Neural cell (in vitro differentiated cells): ENCODE results near the gene ITPK1. TPM values are rescaled to one million over a fixed set of nuclear protein-coding genes. Genes with fewer than 3 reads are reported as not detected.

Source experiments
- H2AFZ ChIP-seq: fragments of 200-600, 300-800 bp; sonication (generic), shearing (Covaris generic); 2 replicates; pipeline ENCODE4 v1.6.0; 2014; ENCODE audit warnings: low read depth, mild to moderate bottlenecking, antibody characterized with exemption, low read length, moderate library complexity
- H3F3A ChIP-seq: fragments of 200-600 bp; shearing (Covaris generic); 2 replicates; pipeline ENCODE4 v1.6.1; 2016; ENCODE audit warnings: mild to moderate bottlenecking, moderate library complexity, mixed read lengths, antibody characterized with exemption, low read length; ENCODE audit not compliant: insufficient read depth, poor library complexity, severe bottlenecking
- H3K27ac ChIP-seq: fragments of 200-600, 300-800 bp; sonication (generic), shearing (Covaris generic); 2 replicates; pipeline ENCODE4 v1.5.1; 2014; ENCODE audit warnings: mild to moderate bottlenecking, low read length, moderate library complexity
- H3K27me3 ChIP-seq: fragments of 300-800, 200-600 bp; sonication (generic), shearing (Covaris generic); 2 replicates; pipeline ENCODE4 v1.6.0; 2014; ENCODE audit warnings: mild to moderate bottlenecking, low read depth, low read length, moderate library complexity; ENCODE audit not compliant: insufficient read depth
- H3K36me3 ChIP-seq: fragments of 300-800, 200-600 bp; sonication (generic), shearing (Covaris generic); 2 replicates; pipeline ENCODE4 v1.5.1; 2014; ENCODE audit warnings: mild to moderate bottlenecking, antibody characterized with exemption, low read length, moderate library complexity; ENCODE audit not compliant: insufficient read depth
- H3K4me2 ChIP-seq: fragments of 300-800, 200-600 bp; sonication (generic), shearing (Covaris generic); 2 replicates; pipeline ENCODE4 v1.6.0; 2014; ENCODE audit warnings: mild to moderate bottlenecking, low read length
- H3K4me3 ChIP-seq: fragments of 300-800, 200-600 bp; sonication (generic), shearing (Covaris generic); 2 replicates; pipeline ENCODE4 v1.5.1; 2014; ENCODE audit warnings: mild to moderate bottlenecking, low read length, moderate library complexity
- H3K79me2 ChIP-seq: fragments of 200-600 bp; shearing (Covaris generic); replicated peaks from 2 replicates; pipeline ENCODE4 v1.6.0; 2014; ENCODE audit warnings: mild to moderate bottlenecking, low read length, moderate library complexity; ENCODE audit not compliant: insufficient read depth
- H3K9ac ChIP-seq: fragments of 300-800, 200-600 bp; sonication (generic), shearing (Covaris generic); 2 replicates; pipeline ENCODE4 v1.6.1; 2016; ENCODE audit warnings: mild to moderate bottlenecking, low read length, mixed read lengths
- H3K9me2 ChIP-seq: fragments of 200-600 bp; shearing (Covaris generic); 2 replicates; pipeline ENCODE4 v1.6.1; 2016; ENCODE audit warnings: mild to moderate bottlenecking, low read length, mixed read lengths; ENCODE audit not compliant: insufficient read depth
- H3K9me3 ChIP-seq: fragments of 200-600, 300-800 bp; sonication (generic), shearing (Covaris generic); 2 replicates; pipeline ENCODE4 v1.6.1; 2016; ENCODE audit warnings: mild to moderate bottlenecking, mixed run types, low read length, moderate library complexity, mixed read lengths
- H4K20me1 ChIP-seq: fragments of 200-600 bp; shearing (Covaris generic); 2 replicates; pipeline ENCODE4 v1.6.1; 2016; ENCODE audit warnings: mild to moderate bottlenecking, mixed run types; ENCODE audit not compliant: insufficient read depth
- CTCF ChIP-seq: fragments of 450-650 bp; IDR thresholded peaks from 2 replicates; pipeline ENCODE4 v1.5.1; 2014; ENCODE audit warnings: antibody characterized with exemption, mild to moderate bottlenecking, moderate library complexity; ENCODE audit not compliant: poor library complexity, severe bottlenecking
- EP300 ChIP-seq: fragments of 450-650 bp; conservative IDR thresholded peaks from 2 replicates; pipeline ENCODE4 v1.6.1; 2014; ENCODE audit warnings: antibody characterized with exemption, mild to moderate bottlenecking, moderate library complexity; ENCODE audit not compliant: poor library complexity, severe bottlenecking
- EZH2 ChIP-seq: fragments of 200-600, 300-800 bp; shearing (Covaris generic), sonication (generic); IDR thresholded peaks from 2 replicates; pipeline ENCODE4 v1.6.1; 2014; ENCODE audit warnings: antibody characterized with exemption, low read length, borderline replicate concordance, mild to moderate bottlenecking; ENCODE audit not compliant: insufficient read depth, poor library complexity, severe bottlenecking
- MXI1 ChIP-seq: fragments of 450-650 bp; conservative IDR thresholded peaks from 2 replicates; pipeline ENCODE4 v1.6.1; 2014; ENCODE audit warnings: antibody characterized with exemption, mild to moderate bottlenecking; ENCODE audit not compliant: poor library complexity, severe bottlenecking
- POLR2AphosphoS5 ChIP-seq: IDR thresholded peaks from 2 replicates; pipeline ENCODE4 v1.6.1; 2012
- RAD21 ChIP-seq: fragments of 450-650 bp; conservative IDR thresholded peaks from 2 replicates; pipeline ENCODE4 v1.6.1; 2014; ENCODE audit warnings: antibody characterized with exemption, mild to moderate bottlenecking, moderate library complexity
- REST ChIP-seq: IDR thresholded peaks from 2 replicates; pipeline ENCODE4 v1.6.1; 2012; ENCODE audit warnings: borderline replicate concordance
- SMC3 ChIP-seq: fragments of 450-650 bp; conservative IDR thresholded peaks from 2 replicates; pipeline ENCODE4 v1.6.1; 2014; ENCODE audit warnings: antibody characterized with exemption, mild to moderate bottlenecking, moderate library complexity; ENCODE audit not compliant: poor library complexity
- TAF1 ChIP-seq: IDR thresholded peaks from 2 replicates; pipeline ENCODE4 v1.6.1; 2012; ENCODE audit warnings: low read depth
- polyA plus RNA-seq: library from polyadenylated mRNA; depleted of rRNA; stranded (reverse); fragments of >200 nt; gene quantifications from 2 replicates; pipeline ENCODE4 v1.2.3, GENCODE V29; 2014

Gene ITPK1
- polyA plus RNA-seq, 1 donor from 2014 or later, result 65.0 TPM

GRCh38 chr14:93028724-93029076, 87.0 kb downstream of the ITPK1 start:
- no peak overlapping the region for H3K4me3 ChIP-seq
- H3K9ac ChIP-seq, result no peak overlapping the region
- H3K27ac ChIP-seq, result no peak overlapping the region
- no peak overlapping the region for H3K4me2 ChIP-seq
- no peaks in the 10 kb centered on the region for H3K9me3 ChIP-seq
- H3F3A ChIP-seq, result no peaks in the 10 kb centered on the region
- H3K79me2 ChIP-seq, result no peaks in the 10 kb centered on the region
- TF ChIP-seq TAF1 (no peak), RAD21 (no peak), EP300 (no peak), POLR2AphosphoS5 (no peak), CTCF (no peak), EZH2 (no peak), REST (no peak)
- no peaks in the 10 kb centered on the region for H3K36me3 ChIP-seq
- H4K20me1 ChIP-seq, result no peaks in the 10 kb centered on the region
- H3K9me2 ChIP-seq, result no peaks in the 10 kb centered on the region
- no peaks in the 10 kb centered on the region for H3K27me3 ChIP-seq
- no peak overlapping the region for H2AFZ ChIP-seq

GRCh38 chr14:93027810-93028723, 87.7 kb downstream of the ITPK1 start:
- no peaks in the 10 kb centered on the region for H3K27me3 ChIP-seq
- TF ChIP-seq REST (no peak), EZH2 (no peak), RAD21 (no peak), TAF1 (no peak), EP300 (no peak), SMC3 (no peak), MXI1 (no peak), POLR2AphosphoS5 (no peak), CTCF (no peak)
- no peak overlapping the region for H2AFZ ChIP-seq
- H3K27ac ChIP-seq, result no peak overlapping the region
- H3K4me2 ChIP-seq, result no peak overlapping the region
- no peak overlapping the region for H3K4me3 ChIP-seq
- no peak overlapping the region for H3K9ac ChIP-seq
- no peaks in the 10 kb centered on the region for H3K36me3 ChIP-seq
- no peaks in the 10 kb centered on the region for H3F3A ChIP-seq
- no peaks in the 10 kb centered on the region for H4K20me1 ChIP-seq
- H3K79me2 ChIP-seq, result no peaks in the 10 kb centered on the region
- no peaks in the 10 kb centered on the region for H3K9me3 ChIP-seq
- no peaks in the 10 kb centered on the region for H3K9me2 ChIP-seq
